NCI-H1417 treated with DMSO at 0.1 percent for 48 hours (cell line): Measurements from ENCODE around the gene DLGAP4.

Experiments
- DNase-seq: peaks from one replicate; lab custom pipeline; 2025; lab: John Stamatoyannopoulos, UW

DLGAP4 gene

DNA sequence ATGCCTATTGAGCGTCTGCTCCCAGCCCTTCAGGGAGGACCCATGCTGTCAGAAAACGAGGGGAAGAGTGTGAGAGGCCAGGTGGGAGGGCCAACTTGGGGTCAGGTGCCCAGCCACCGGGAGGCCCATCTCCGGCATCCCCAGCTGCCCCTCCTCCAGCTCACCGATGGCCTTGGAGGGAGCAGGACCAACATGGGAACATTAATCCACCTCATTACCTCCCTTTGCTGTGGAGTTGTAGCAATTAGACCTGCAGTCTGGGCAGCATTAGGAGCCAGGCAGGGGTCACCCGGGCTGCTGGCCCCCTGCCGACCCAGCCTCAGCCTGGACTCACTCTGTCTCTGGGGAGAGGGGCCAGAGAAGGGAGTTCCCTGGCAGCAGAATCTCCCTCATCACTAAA, 25.1 kb downstream of the DLGAP4 start:
- no peak for DNase-seq

DNA sequence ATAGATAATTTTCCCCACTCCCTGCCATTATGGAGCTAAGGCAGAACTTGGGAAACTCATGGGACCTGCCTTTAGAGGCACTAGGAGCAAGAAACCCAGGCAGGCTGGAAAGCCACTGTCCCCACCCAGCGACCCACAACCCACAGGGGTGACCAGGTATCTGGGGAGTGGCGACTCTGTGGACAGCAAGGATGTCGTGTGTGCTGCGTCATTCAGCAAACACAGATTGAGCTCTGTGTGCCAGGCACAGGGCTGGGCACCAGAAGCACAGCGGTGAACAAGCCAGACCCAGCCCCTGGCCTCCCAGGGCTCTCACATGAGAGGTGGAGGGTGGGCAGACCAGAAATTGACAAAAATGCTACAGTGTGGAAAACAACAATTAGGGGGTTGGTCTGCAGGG, 27.7 kb downstream of the DLGAP4 start:
- DNase-seq = no peak

DNA sequence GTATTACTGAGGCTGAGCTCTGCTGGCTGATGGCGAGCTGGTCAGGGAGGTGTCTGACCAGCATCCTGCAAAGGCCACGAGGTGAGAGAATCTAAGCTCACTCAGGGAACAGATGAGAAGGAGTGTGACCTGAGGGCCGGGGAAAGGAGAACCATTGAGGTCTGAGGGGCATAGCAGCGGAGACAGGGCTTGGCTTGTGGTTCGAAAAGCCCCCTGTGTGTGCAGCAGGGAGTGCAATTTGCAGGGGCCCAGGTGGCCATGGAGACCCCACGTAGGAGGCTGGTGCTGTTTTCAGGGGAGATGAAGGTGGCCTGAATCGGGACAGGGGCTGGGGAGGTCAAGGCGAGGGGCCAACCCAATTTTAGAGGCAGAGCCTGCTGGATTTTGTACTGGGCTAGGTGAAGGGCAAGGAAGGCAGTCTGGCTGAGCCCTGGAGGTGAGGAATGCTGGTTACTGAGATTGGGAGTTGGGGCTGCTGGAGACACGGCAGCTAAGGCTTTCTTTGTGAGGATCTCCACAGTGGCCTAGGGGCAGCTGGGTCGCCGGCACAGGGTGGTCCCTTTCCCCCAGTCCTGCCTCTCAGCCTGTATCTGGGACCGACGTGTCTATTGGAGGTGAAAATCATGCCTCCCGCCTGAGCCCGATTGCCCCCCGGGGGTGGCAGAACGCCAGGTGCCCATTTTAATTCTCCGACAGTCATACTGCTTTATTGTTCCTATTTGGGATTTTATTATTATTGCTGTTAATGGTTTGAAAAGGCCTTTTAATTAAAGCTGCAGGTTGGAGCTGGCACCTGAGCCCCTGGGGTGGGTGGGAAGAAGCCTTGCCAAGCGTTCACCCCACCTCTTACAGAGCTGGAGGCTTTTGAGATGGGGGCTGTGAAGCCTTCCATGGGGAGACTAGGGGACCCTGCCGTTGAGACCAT, 28.4 kb downstream of the DLGAP4 start:
- DNase-seq = no peak

DNA sequence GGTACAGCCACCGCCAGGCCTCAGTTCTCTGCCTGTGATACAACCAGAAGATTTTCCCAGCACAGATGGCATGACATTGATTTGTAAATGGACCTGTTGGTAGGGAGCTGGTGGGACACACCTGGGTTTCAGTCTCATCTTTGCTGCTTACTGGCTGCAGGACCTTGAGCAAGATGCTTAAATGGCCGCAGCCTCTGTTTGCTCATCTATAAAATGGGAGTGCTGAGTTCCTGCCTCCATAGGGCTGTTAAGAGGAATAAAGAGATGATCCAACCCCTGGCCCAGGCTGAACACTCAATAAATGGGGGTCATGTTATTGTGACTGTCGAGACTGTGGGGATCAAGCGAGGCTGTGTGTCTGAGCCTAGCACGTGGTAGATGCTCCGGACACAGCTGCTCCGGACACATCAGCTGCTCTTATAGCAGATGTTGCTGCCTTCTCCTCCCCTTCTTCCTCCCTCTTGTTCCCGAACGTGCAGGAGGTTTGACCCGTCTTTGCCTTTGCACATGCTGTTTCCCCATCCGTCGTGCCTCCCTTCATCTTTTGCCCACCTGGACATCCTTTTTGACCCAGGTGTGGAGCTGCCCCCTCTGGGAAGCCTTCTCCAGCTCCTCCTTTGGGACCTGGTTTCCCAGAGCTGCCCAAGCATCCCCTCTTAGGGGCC, 29.2 kb downstream of the DLGAP4 start:
- DNase-seq = no peak

DNA sequence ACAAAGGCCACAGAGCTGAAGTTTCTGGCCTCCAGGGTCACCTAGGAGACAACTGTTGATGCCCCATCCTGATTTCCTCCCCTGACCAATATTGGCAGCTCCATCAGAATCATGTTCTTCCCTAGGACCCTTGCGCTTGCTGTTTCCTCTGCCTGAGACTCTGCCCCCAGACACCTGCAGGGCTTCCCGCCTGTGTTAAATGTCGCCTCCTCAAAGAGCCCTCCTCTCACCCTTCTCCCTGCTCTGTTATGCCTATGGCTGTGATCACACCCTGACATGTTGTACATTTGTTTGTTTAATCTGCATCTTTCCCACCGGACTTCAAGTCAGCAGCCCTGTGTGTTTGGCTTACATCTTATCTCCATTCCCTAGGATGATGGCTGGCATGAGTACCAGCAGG, 30.1 kb downstream of the DLGAP4 start:
- no peak for DNase-seq

DNA sequence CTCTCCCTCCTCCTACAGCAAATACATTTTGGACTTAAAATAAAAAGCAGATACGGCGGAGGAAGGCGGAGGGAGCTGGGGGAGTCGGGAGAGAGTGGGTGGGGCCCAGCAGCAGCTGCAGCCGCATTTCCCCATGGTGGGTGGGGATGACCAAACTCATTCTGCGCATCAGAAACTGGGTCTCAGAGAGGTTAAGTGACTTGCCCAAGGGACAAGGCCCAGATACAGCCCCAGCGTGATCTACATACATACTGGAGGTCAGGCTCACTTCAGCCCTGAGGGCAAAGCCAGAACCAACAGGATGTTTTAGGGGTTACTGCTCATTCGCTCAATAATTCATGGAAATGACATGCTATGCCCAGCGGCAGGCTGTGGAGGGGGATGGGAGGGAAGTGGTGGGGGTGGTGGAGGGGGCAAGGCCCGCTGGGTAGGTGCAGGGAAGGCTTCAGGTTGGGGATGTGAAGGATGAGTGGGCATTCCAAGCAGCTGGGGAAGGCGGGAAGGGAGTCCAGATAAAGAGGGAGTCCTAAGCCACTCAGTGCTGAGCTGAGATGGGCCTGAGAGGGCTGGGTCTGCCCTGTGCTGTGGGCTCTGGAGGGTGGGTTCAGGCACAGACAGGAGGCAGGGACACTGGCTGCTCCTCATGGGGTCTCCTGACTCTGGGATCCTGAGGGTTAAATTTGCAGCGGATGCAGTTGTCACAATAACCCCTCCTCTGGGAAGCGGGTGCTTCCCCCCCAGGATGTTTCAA, 31.0 kb downstream of the DLGAP4 start:
- DNase-seq = no peak

DNA sequence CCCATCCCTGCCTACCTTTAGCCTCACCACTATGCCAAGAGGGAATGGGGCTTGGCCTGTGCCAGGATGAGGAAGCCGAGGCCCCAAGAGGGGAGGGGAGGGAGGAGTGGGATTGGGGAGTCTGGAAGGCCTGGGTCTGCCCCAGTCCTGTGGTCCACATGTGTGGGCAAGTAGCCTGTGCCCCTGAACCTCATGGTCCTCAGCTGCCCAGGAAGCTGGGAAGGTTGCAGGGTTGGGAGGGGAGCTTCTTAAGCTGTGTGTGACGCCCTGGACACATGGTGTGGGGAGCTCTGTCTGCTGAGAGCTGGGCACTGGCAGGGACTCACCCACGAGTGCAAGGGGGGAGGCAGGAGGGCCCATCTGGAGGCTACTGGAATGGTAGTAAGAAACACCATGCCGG, 31.7 kb downstream of the DLGAP4 start:
- DNase-seq = no peak

DNA sequence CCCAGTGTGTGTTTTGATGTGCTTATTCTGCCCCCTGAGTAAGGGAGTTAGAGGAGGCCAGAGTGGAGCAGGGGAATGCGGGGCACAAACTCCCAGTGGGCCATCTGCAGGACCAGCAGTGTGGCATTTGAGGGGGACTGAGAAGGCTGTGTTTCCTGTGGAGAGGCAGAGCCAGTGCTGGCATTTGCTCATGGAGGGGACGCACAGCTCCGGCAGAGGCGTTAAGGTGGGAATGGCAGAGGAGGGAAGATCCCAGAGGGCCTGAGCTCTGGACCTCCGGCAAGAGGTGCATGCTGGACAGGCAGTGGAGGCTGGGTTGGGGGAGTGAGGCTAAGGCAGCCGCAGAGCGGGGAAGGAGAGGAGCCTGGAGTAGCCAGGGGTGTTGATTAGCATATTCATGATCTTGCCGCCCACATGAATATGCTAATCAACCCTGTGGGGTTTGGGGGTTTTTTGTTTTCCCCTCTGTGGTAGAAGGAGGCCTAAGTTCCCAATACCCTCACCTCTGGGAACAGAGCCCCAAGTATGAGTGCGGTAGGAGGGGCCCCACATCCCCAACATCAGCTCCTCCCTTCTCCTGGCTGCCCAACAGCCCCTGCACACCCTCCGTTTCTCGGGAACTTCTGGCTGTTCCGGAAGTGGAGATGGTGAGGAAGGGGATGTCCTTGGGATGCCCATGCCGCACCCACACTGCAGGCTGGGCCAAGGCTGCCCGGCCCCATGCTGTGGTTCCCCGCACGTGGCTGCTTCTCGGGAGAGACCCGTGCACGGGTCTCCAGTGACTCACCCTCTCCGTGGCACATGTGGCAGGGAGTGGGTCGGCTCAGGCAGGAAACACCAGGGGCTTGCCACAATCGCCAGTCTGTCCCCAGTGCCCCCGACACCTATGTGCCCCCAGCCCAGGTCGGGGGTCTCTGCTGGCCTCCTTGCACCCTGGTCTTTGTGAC, 33.8 kb downstream of the DLGAP4 start:
- DNase-seq = no peak

DNA sequence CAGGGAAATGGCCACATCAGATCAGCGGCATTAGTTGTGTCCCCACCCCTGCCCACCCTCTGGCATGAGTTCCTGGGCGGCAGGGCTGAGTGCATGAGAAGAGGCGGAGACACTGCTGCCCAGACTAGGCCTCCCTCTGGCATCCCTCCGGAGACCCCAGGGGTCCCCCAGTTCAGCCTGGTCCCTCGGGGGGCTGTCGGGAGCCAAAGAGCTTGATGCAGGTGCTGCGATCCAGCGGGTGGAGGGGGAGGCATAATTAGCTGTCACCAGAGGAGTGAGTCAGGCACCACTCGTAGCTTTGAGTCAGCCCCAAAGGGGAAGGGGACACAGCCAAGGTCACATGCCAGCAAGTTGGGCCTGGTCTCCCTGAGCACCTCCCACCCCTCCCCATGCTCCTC, 34.5 kb downstream of the DLGAP4 start:
- no peak for DNase-seq

DNA sequence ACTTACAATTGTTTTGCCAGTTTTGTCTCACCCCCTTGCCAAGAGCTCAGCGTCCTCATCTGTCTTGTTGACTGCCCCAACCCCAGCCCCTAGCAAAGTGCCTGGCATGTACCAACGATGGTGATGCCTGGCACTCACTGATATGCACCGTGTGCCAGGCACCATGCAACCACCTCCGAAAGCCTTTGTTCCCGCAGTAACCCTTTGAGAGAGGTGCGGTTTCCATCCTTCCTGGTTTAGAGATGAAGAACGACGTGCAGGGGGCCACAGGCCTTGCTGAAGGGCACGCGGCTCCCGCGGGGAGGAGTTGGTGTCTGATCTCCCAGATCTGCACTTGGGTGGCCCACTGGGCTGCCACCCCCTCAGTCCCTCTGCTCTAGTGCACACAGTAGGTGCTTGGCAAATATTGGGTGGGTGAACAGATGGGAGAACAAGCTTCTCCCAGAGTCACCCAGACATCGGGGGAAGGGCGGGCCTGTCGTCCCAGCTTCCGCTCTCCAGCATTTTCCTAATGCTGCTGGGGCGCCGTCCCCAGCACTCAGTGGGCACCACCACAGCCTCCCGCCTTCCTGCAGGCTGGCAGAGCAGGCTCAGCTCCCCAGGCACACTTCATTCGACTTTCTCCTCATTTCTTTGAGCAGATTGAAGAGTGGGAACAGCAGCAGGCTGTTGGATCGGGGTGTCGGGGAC, 35.3 kb downstream of the DLGAP4 start:
- DNase-seq = no peak

DNA sequence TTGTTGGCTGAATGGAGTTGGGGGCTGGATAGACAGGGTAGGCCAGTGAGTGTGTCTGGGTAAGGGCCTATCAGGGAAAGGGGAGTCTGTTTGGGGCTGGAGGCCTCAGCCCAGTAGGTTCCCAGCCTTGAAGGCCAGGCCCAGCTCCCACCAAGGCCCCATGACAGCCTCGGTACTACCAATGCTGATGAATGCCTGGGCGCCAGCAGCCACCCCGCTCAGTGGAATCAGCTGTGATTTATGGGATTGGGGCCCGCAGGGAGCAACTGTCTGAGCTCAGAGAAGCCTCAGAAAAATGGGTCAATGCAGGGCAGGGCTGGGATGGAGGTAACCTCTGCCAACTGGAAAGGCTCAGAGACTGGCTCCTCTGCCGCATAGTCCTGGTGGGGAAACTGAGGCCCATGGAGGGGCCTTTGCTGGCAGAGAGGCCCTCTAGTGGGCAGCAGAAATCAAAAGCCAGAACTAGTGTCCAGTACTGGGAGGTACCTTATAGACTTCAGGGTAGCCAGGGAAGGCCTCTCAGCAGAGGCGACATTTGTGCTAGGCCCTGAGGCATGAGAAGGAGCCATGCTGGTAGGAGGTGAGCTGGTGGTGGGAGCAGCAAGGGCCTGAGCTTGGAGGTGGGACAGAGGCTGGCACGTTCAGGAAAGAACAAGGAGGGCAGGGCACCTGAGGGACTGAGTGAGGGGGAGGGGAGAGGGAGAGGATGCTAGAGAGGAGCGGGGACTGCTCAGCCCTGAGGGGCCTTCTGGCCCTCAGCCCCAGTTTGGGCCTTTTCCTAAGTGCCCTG, 36.4 kb downstream of the DLGAP4 start:
- no peak for DNase-seq

DNA sequence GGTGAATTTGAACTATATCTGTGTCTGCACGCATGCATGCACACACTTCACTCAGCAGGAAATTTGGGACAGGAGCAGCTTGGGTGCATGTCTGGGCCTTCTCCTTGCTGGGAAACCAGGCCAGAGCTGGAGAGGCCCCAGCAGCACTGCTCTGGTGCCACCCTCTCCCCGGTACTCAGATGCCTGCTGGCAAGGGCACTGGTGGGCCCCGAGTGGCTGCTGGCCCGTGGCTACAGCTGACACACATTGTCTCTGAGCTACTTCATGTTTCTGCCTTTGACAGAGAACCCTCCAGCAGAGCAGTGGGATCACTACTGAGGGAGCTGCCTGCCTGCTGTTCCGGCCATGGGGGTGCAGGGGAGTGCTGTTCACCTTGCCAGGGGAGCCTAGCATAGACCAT, 37.5 kb downstream of the DLGAP4 start:
- no peak for DNase-seq

DNA sequence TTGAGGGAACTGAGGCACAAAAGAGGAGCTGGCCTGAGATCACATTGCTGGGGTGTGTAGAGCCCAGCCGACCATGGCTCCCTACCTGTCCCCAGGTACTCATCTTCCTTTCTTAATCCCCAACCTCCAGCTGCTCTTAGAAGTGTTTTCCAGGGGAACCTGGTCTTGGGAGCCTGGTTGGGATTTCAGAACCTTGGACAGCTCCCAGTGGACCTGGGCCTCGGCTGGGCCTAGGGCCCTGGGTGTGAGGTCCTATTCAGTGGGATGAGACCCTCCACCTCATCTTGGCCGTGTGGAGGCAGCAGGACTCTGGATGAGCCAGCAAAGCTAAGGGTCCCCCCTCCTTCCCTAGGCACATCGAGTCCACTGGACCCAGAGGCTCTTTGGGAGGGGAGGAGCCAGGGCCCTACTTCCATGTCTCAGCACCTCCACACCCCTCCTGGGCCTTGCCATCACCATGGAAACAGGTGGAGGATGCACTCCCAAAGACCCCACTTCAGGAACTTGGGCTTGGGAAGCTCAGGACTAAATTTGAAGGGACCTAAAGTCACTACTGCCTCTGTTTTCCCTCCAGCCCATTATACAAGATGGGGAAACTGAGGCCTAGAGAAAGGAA, 38.5 kb downstream of the DLGAP4 start:
- DNase-seq = no peak

DNA sequence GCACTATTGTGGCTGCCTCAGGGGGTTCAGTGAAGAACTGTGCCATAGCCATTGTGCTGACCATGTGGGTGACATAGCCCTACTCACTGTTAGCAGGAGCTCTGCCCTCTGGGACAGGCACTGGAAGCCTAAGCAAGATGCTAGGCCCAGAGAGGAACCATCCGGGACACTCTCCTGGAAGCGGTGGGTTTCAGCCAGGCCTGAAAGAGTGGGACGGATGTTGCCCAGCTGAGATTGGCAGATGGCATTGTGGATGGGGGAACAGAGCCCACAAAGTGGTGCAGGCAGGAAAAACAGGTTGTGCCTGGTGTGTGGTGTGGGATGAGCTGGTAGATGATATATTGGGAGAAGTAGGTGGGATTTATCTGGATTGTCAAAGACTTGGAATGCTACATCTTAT, 40.1 kb downstream of the DLGAP4 start:
- no peak for DNase-seq

DNA sequence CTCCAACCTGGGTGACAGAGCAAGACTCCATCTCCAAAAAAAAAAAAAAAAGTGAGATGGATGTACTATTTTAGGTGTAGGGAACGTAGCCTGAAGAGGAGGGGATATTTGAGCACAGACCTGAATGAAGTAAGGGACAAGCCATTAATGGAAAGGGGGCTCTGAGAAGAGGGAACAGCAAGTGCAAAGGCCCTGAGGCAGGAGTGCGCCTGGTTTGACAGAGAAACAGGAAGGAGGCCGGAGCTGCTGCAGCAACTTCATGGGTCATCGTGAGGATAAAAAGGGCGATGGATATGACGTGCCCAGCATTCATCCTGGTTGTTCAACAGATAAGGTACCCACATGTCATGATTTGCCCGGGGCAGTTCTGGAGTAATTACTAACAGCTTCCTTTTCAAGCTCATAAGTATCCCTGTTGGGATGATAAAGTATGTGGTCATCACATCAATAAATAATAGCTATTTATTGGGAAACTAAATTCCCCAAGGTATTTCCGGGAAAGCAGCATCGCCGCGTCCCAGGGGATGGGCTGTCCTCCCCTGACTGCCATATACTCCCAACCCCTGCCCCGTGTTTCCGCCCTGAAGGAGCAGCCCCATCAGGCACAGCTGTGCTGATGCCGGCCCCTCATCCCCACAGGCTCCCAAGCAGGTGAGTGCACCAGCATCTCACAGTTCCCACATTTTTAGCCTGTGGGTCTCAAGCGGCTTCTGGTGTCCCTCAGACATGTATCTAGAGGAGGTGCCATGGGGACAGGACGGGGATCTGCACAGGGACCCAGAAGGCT, 43.4 kb downstream of the DLGAP4 start:
- DNase-seq = no peak

DNA sequence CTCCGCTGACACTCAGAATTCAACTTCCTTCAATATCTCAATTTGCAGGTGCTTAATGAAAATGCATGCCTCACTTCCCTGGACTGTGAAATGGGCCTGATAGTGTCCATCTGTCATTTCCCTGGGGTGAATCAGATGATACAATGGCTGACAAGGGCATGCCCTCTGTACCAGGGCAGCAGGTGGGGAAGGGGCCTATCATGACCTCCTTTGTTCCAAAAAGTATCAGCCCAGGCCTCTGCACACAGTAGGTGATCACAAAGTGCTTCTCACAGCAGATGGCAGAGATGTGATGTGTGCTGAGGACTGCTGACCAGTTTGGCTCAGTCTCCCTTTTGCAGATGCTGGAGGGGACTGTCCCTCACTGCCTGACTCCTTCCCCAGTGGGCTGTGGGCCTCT, 44.3 kb downstream of the DLGAP4 start:
- DNase-seq = no peak

DNA sequence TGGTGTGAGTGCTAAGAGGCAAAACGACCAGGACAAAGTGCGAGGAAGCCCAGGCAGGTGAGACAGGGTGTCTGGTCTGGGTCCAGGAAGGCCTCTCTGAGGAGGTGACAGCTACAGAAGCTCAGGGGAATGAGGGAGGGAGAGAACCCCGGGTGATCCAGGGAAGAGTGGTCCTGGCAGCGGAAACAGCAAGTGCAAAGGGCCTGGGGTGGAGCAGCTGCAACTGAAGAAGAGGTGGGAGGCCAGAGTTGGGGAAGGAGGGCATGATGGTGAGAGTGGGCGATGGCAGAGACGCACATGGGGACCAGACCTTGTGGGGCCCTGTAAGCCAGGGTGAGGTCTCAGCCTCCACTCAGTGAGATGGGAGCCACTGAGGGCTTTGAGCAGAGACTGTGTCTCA, 45.8 kb downstream of the DLGAP4 start:
- DNase-seq = no peak

DNA sequence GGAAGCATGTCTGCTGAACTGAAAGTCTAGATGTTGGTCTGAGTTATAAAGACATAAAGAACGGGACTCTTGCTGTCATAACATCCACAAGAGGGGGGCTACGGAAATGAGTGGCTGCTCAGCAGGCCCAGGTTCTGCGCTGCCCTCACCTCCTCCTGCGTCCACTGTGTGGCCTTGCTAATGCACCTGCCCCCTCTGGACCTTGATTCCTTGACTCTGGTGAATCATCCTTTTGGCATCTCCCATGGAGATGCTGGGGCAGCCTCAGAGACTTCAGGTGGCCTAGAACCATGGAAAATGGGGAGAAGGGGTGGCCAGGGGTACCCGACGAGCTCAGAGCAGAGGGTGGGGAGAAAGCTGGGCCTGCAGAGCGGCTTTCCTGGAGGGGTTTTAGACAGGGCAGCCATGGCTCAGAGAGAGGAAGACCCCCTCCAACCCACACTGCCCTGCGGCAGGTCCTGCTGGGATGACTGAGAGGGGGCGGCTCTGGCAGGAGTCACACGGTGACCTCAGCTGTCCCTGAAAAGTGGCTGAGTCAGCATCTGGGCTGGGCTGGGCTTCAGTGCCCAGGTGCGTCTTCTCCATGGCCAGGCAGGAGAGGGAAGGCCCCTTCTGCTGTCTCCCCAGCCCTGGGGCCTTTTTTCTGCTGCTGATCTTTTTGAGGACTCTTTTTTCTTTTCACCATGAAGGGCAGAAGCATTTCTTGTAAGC, 46.9 kb downstream of the DLGAP4 start:
- DNase-seq = no peak
